ENCODE data around the gene HTRA3. TPM values are rescaled to one million over a fixed set of nuclear protein-coding genes. Genes with fewer than 3 reads are reported as not detected.
A peak's percentile ranks its signal among the peaks of the same experiment; 100 is the strongest.

HTRA3 gene
- total RNA-seq, 1 experiment from 2014 or later, result 3.8 TPM

DNA sequence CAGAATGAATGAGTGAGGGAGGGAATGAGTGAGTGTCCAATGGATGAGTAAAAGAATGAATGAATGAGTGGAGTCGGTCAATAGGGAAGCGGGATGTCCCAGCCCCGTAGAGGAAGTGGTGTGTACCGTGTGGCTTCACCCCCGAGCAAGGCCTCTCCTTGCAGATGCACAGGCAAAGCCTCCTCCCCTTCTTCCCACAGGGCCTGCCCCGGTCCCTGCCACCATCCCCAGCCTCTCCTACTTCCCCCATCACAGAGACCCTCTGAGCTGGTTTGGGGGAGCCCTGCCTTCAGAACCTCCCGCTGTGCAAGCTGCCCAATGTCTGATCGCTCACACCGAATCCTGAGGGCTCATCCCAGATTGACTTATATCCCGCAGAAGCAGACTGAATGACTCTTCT is 13.6 kb downstream of the HTRA3 start:
- no peak for DNase-seq
- no peaks in the 10 kb centered on the region for H3K27me3 ChIP-seq (ENCODE audit: control insufficient read depth, insufficient read depth, low read length)
- H3K4me3 ChIP-seq (ENCODE audit: insufficient read depth, low read depth, low read length), result no peak overlapping the region
- no peaks in the 10 kb centered on the region for H3K36me3 ChIP-seq (replicated peaks; ENCODE audit: control insufficient read depth, insufficient read depth, low read length)

DNA sequence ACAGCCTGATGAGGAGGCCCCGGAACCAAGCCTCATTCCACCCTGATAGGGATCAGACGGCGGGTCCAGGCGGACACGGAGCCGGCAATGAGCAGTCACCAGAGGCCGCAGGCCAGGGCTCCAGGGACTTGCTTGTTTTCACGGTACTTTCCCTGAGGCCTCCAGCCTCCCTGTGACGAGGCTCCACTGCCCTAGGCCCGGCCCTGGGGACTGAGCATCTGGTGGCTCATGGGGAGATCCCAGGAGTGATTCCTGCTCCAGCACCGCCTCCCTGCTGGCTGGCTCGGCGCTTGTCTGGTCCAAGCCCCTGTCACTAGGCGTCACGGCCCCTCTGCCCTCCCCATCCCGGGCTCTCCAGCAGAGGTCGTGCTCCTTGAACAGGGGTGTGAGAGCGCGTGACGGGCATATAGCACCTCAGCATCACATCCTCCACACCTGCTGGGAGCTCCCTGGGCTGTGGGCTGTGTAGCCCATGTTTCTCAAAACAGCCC is 14.1 kb downstream of the HTRA3 start:
- H3K27me3 ChIP-seq (ENCODE audit: control insufficient read depth, insufficient read depth, low read length), result no peaks in the 10 kb centered on the region
- peak; percentile 80 for DNase-seq
- no peak overlapping the region for H3K4me3 ChIP-seq (ENCODE audit: insufficient read depth, low read depth, low read length)
- no peaks in the 10 kb centered on the region for H3K36me3 ChIP-seq (replicated peaks; ENCODE audit: control insufficient read depth, insufficient read depth, low read length)

DNA sequence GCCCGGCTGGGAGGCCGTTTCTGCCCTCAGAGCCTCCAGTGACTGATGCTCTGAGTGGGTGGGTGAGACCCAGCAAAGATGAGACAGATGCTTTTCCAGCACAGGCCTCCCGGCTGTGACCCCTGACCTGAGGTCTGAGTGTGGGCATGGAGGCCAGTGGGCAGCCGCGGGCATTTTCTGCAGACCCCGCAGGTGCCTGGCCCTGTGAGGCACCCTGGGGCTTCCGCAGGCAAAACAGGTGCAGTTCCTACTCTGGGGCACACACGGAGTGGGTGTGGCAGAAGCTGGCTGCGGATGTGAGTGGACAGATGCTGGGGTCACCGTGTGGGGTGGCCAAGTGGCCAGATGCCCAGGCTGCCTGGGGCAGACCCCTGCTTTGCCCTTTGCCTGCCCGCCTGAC is 14.8 kb downstream of the HTRA3 start:
- H3K4me3 ChIP-seq (ENCODE audit: insufficient read depth, low read depth, low read length), result no peak overlapping the region
- no peaks in the 10 kb centered on the region for H3K36me3 ChIP-seq (replicated peaks; ENCODE audit: control insufficient read depth, insufficient read depth, low read length)
- DNase-seq, result no peak

DNA sequence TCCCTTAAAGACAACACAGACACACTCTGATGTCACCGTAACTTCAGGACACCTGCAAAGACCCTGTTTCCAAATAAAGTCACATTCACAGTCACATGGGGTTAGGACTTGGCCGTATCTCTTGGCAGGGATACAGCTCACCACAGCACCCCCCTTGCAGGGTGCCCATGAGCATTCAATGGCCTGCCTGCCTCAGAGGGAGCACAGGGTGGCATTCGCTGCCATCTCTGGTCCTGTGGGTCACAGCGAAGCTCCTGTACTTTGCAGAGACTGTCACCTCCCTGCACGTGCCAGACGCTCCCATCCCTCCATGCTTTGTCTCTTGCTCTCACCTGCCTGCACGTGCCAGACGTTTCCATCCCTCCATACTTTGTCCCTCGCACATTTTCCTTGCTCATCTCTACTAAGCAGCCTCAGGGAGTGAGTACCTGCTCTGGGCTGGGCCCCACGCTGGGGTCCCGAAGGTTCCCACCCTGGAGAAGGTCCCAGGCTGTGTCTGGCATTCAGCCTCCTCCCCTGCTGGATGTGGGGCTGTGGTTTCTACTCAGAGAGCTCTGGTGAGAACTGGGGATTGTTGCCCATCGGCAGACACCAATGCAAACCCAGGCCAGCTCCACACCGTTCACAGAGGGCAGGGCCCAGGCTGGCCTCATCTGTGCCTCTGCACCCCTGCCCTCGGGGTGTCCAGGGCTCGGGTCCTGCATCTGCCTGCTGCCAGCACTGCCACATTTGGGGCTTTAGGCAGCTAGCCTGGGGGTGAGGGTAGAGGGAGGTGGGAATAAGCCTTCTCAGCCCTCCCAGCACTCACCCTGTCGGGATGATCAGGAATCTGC is 15.8 kb downstream of the HTRA3 start:
- no peak for DNase-seq
- Histone ChIP-seq H3K4me3 (ENCODE audit: insufficient read depth, low read depth, low read length) (no peak overlapping the region), H3K27me3 (ENCODE audit: control insufficient read depth, insufficient read depth, low read length) (no peaks in the 10 kb centered on the region), H3K36me3 (replicated peaks; ENCODE audit: control insufficient read depth, insufficient read depth, low read length) (no peaks in the 10 kb centered on the region)

More for the DNA sequence above, 14.8 kb downstream of the HTRA3 start:
- no peaks in the 10 kb centered on the region for H3K27me3 ChIP-seq (ENCODE audit: control insufficient read depth, insufficient read depth, low read length)

DNA sequence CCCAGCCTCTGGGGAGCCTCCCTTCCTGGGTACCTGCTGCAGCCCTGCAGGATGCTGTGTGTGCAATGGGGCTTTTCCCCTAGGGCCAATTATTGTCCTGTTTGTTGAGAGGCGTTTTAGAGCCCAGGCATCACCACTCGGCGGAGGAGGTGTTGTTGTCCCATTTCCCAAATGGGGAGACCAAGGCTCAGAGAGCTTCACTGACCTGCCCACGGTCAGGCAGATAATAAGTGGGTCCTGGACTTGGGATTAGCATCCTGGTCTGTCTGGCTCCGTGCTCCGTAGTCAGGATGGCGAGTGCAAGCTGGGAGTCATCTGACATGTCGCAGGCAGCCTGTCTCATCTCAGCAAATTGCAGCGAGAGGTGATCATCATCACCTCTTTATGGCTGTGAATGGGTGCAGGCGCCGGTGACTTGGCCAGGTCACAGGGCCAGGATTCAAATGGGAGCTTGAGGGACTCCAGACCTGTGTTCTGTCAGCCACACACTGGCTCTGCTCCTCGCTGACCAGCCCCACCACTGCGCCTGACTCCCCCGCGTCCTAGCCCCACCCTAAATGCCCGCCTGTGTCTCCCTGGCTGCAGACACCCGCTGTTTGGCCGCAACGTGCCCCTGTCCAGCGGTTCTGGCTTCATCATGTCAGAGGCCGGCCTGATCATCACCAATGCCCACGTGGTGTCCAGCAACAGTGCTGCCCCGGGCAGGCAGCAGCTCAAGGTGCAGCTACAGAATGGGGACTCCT is 16.6 kb downstream of the HTRA3 start:
- Histone ChIP-seq H3K27me3 (ENCODE audit: control insufficient read depth, insufficient read depth, low read length) (no peaks in the 10 kb centered on the region), H3K36me3 (replicated peaks; ENCODE audit: control insufficient read depth, insufficient read depth, low read length) (no peaks in the 10 kb centered on the region), H3K4me3 (ENCODE audit: insufficient read depth, low read depth, low read length) (no peak overlapping the region)
- DNase-seq, result no peak

DNA sequence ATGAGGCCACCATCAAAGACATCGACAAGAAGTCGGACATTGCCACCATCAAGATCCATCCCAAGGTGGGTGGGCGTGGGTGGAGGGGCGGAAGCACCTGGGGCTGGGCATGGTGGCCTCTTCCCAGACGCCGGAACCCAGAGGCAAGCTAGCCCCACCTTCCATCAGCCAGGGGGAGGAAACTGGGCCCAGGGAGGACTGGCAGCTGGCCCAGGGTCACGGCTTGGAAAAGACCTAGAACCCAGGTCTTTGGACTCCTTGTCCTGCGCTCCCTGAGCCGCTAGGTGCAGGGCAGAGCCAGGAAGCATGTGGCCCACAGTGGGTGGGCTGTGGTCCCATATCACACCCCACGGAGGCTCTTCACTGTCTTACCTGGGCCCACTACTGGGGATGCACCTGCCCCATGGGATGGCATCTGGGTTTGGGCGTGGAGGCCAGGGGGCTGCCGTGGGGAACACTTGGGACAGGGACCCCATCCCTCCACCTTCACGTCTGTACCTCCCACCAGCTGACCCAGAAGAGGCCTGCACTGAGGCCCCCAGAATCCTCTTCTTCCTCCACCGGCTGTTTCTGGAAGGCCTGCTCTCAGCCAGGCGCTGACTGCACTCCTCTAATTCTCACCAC is 17.3 kb downstream of the HTRA3 start:
- DNase-seq, result no peak
- no peaks in the 10 kb centered on the region for H3K27me3 ChIP-seq (ENCODE audit: control insufficient read depth, insufficient read depth, low read length)

DNA sequence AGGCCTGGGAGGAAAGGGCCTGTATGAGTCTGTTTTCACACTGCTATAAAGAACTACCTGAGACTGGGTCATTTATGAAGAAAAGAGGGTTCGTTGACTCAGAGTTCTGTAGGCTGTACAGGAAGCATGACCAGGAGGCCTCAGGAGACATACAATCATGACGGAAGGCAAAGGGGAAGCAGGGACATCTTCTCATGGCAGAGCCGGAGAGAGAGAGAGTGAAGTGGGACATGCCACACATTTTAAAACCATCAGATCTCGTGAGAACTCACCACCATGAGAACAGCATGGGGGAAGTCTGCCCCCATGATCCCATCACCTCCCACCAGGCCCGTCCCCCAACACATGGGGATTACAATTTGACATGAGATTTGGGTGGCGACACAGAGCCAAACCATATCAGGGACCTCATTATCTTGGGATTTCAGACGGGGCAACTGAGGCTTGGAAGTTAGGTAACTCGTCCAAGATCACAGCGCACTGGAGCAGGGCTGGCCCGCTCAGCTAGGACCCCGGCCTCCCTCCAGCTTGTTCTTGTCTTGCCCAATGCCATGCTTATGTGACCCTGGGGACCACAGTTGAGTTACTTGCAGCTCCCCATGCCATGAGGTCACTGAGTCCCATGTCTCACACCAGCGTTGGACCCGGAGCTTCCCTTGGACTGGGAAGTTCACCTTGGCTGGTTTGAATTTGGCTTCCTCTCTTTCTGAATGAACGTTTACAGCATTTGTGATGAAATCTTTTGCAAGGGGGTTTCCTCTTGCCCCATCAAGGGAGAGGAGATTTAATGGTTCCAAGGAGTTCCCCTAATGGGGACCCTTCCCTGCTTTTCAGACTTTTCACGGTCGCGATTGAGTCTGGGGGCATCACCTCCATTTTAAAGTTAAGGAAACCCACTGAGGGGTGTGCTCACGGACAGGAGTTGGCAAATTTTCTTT is 18.1 kb downstream of the HTRA3 start:
- no peak for DNase-seq
- Histone ChIP-seq H3K4me3 (ENCODE audit: insufficient read depth, low read depth, low read length) (no peak overlapping the region), H3K36me3 (replicated peaks; ENCODE audit: control insufficient read depth, insufficient read depth, low read length) (no peaks in the 10 kb centered on the region), H3K27me3 (ENCODE audit: control insufficient read depth, insufficient read depth, low read length) (no peaks in the 10 kb centered on the region)

More for the DNA sequence above, 17.3 kb downstream of the HTRA3 start:
- no peak overlapping the region for H3K4me3 ChIP-seq (ENCODE audit: insufficient read depth, low read depth, low read length)
- H3K36me3 ChIP-seq (replicated peaks; ENCODE audit: control insufficient read depth, insufficient read depth, low read length), result no peaks in the 10 kb centered on the region

DNA sequence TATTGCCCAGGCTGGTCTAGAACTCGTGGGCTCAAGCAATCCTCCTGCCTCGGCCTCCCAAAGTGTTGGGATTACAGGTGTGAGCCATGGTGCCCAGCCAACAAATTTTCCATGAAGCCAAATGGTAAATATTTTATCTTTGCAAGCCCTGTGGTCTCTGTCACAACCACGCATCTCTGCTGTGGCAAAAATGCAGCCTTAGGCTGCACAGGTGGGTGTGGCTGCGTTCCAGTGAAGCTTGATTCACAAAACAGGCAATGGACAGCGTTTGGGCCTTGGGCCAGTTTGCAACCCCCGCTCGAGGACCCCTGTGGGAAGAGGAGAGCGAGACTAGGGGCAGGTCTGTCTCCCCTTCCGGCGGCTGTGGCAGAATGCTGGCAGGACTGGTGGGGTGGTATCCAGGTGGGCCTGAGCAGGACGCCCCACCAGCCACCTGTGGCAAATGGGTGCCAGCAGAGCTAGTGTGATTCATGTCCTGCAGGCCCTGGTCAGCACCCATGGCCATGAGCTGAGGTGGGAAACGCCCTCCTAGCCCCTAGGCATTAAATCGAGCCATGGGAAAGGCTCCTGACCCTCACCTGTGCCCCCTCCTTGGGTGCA is 19.7 kb downstream of the HTRA3 start:
- Histone ChIP-seq H3K36me3 (replicated peaks; ENCODE audit: control insufficient read depth, insufficient read depth, low read length) (no peaks in the 10 kb centered on the region), H3K4me3 (ENCODE audit: insufficient read depth, low read depth, low read length) (no peak overlapping the region), H3K27me3 (ENCODE audit: control insufficient read depth, insufficient read depth, low read length) (no peaks in the 10 kb centered on the region)
- no peak for DNase-seq

DNA sequence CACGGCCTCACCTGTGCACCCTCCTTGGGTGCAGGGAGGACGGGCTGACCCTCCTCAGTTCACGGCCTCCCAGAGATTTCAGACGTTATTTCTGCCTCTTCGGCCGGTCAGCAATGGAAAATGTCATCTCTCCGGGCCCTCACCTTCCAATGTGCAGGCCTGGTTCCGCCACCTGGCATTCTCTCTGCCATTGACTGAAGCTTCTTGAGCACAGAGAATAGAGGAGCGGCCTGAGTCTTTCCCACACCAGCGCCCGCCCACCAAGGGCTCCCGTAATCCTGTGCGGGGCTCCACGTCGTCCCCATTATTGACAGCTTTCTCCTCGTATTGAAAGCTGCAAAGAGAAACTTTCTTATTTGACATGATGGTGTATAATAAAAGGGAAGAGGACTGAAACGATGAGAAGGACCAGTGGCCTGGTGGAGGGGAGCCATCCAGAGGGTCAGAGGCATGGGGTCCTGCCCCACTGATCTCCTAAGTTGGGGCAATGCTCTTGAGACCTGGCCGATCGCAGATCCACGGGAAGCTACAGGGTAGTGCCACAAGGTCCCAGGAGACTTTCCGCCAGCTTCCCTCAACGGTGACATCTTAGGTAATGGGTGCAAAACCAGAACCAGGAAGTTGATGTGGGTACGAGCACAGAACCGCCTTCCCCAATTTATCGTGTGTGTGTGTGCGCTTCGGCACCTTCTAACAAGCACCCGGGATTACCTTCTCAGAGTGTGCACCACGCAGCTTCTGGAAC is 20.6 kb downstream of the HTRA3 start:
- no peak overlapping the region for H3K4me3 ChIP-seq (ENCODE audit: insufficient read depth, low read depth, low read length)
- no peak for DNase-seq
- H3K27me3 ChIP-seq (ENCODE audit: control insufficient read depth, insufficient read depth, low read length), result no peaks in the 10 kb centered on the region
- no peaks in the 10 kb centered on the region for H3K36me3 ChIP-seq (replicated peaks; ENCODE audit: control insufficient read depth, insufficient read depth, low read length)

DNA sequence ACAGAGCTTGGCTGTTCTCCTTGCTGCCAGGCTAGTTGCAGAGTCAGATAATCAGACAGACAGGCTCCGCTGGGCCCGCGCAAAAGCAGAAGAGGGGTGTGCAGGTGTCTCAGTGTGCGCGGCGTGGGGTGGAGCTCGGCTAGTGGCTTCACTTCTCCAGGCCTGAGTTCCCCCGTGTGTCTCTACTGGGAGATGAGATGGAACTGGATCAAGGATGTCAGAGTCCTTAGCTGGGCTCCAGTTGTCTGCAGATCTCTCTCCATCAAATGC is 21.1 kb downstream of the HTRA3 start:
- Histone ChIP-seq H3K36me3 (replicated peaks; ENCODE audit: control insufficient read depth, insufficient read depth, low read length) (no peaks in the 10 kb centered on the region), H3K4me3 (ENCODE audit: insufficient read depth, low read depth, low read length) (no peak overlapping the region), H3K27me3 (ENCODE audit: control insufficient read depth, insufficient read depth, low read length) (no peaks in the 10 kb centered on the region)
- no peak for DNase-seq

DNA sequence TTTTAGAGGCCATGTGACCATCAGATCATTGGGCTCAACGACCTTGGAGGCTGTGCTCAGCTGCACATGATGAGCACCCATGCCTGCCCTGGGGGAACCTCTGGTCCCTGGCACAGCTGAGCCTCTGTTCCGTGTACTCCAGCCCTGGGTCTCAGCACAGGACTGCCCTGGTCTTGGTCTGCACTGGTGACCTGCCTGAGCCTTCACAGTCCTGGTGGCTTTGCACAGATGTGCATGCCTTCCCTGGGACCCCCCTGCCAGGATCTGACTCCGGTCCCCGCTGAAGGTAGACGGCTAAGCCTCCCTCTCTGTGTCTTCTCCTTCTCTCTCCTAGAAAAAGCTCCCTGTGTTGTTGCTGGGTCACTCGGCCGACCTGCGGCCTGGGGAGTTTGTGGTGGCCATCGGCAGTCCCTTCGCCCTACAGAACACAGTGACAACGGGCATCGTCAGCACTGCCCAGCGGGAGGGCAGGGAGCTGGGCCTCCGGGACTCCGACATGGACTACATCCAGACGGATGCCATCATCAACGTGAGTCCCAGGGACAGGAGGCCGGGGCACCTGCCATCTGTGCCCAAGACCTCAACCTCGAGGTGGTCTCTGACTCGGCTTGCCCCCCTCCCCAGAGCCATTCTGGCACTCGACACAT is 21.6 kb downstream of the HTRA3 start:
- no peak overlapping the region for H3K4me3 ChIP-seq (ENCODE audit: insufficient read depth, low read depth, low read length)
- DNase-seq, result no peak
- no peaks in the 10 kb centered on the region for H3K36me3 ChIP-seq (replicated peaks; ENCODE audit: control insufficient read depth, insufficient read depth, low read length)

DNA sequence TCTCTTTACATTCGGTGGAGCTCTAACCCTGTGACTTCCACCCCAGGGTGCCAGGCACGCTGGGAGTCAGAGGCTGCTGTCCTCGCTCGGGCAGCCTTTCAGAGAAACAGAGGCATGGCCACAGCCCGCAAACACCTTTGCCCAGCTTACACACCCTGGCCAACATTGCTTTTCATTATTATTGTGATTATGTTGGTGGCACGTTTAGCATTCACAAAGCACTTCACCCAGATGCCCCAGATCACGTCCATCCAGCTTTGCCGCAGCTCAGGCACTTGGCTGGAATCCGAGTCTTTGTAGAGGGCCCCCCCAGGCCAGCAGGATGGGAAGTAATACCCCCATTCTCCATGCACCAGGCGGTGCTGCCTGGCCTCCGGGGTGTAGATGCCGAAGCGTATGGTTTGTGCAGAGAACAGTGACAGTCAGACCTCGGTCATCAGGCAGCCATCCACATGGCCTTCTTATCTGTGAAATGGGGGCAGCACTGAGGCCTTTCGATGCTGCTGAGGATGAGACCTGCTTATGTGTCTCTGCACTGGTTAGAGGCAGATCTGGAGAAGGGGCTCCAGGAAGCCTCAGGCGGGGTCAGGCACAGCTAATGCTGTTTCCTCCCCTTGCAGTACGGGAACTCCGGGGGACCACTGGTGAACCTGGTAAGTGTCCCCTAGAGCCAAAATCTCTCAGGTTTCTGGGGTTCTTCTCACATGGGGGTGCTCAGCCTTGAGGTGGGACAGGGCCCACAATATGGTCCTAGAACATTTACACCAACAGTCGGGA is 22.3 kb downstream of the HTRA3 start:
- H3K36me3 ChIP-seq (replicated peaks; ENCODE audit: control insufficient read depth, insufficient read depth, low read length), result no peaks in the 10 kb centered on the region
- H3K4me3 ChIP-seq (ENCODE audit: insufficient read depth, low read depth, low read length), result no peak overlapping the region
- H3K27me3 ChIP-seq (ENCODE audit: control insufficient read depth, insufficient read depth, low read length), result no peaks in the 10 kb centered on the region
- DNase-seq, result no peak

More for the DNA sequence above, 21.6 kb downstream of the HTRA3 start:
- no peaks in the 10 kb centered on the region for H3K27me3 ChIP-seq (ENCODE audit: control insufficient read depth, insufficient read depth, low read length)

Data from H7 (cell line).